Activated CD4-positive, alpha-beta T cell treated with anti-CD3 and anti-CD28 coated beads for 1 hour (primary cell): ENCODE measurements around the gene CAPN14.

Experiments
- DNase-seq: peaks from one replicate; pipeline ENCODE4 v3.0.0-alpha.2; 2020

CAPN14 gene

GRCh38 chr2:31240381-31241365 is 23.4 kb upstream of the CAPN14 start:
- DNase-seq, result no peak

- no peak for DNase-seq
These were observed 22.4 kb upstream of the CAPN14 start for GRCh38 chr2:31239593-31240177.

- DNase-seq, result no peak
These were observed 21.7 kb upstream of the CAPN14 start for GRCh38 chr2:31238906-31239592.

- DNase-seq, result no peak
These were observed 21.0 kb upstream of the CAPN14 start for GRCh38 chr2:31238126-31238905.

- no peak for DNase-seq
These were observed 20.2 kb upstream of the CAPN14 start for GRCh38 chr2:31237348-31238017.

- no peak for DNase-seq
These were observed 19.3 kb upstream of the CAPN14 start for GRCh38 chr2:31236433-31237205.

GRCh38 chr2:31235504-31235902 is 18.2 kb upstream of the CAPN14 start:
- DNase-seq, result no peak

GRCh38 chr2:31234683-31235503 is 17.6 kb upstream of the CAPN14 start:
- no peak for DNase-seq

GRCh38 chr2:31233741-31234682 is 16.7 kb upstream of the CAPN14 start, which contains the start of gene EHD3:
TSS of gene EHD3 (plus strand) at chr2:31234152. CDS start at chr2:31234622, 470 bp downstream.
- peak; percentile 58 for DNase-seq

GRCh38 chr2:31233231-31233630 is 15.9 kb upstream of the CAPN14 start:
- no peak for DNase-seq

GRCh38 chr2:31232586-31232985 is 15.3 kb upstream of the CAPN14 start:
- no peak for DNase-seq

- no peak for DNase-seq
These were observed 14.4 kb upstream of the CAPN14 start for GRCh38 chr2:31231571-31232302.

GRCh38 chr2:31230751-31231150 is 13.4 kb upstream of the CAPN14 start:
- no peak for DNase-seq

- no peak for DNase-seq
These were observed 11.4 kb upstream of the CAPN14 start for GRCh38 chr2:31228717-31229116.

GRCh38 chr2:31227711-31228125 is 10.4 kb upstream of the CAPN14 start:
- no peak for DNase-seq

- no peak for DNase-seq
These were observed 9.8 kb upstream of the CAPN14 start for GRCh38 chr2:31227110-31227509.

GRCh38 chr2:31226266-31226665 is 9.0 kb upstream of the CAPN14 start:
- DNase-seq, result no peak

GRCh38 chr2:31223749-31224148 is 6.4 kb upstream of the CAPN14 start:
- no peak for DNase-seq
